OCI-LY1 (cell line): ENCODE measurements around the gene FOXC1.

Experiments used
- H2AFZ ChIP-seq: fragments of 200-600 bp; sonication (generic), shearing (Covaris generic); 2 replicates; pipeline ENCODE4 v1.6.0; 2014; ENCODE audit warnings: antibody characterized with exemption, mild to moderate bottlenecking, low read length
- H3F3A ChIP-seq: fragments of 200-600 bp; sonication (generic), shearing (Covaris generic); 2 replicates; pipeline ENCODE4 v1.6.0; 2014; ENCODE audit warnings: mild to moderate bottlenecking, antibody characterized with exemption, low read length, moderate library complexity; ENCODE audit not compliant: insufficient read depth
- H3K27ac ChIP-seq: fragments of 200-600 bp; sonication (generic); 2 replicates; pipeline ENCODE4 v1.5.1; 2014; ENCODE audit warnings: low read length, mixed run types, mild to moderate bottlenecking, low read depth; ENCODE audit not compliant: poor library complexity, severe bottlenecking
- H3K27me3 ChIP-seq: fragments of 200-600 bp; sonication (generic); 2 replicates; pipeline ENCODE4 v1.6.0; 2014; ENCODE audit warnings: antibody characterized with exemption, mild to moderate bottlenecking, low read length, moderate library complexity; ENCODE audit not compliant: insufficient read depth
- H3K36me3 ChIP-seq: fragments of 200-600 bp; sonication (generic); 2 replicates; pipeline ENCODE4 v1.6.1; 2014; ENCODE audit warnings: mild to moderate bottlenecking, antibody characterized with exemption, low read length, moderate library complexity, mixed read lengths; ENCODE audit not compliant: insufficient read depth
- H3K4me1 ChIP-seq: fragments of 200-600 bp; sonication (generic); 2 replicates; pipeline ENCODE4 v1.5.1; 2014; ENCODE audit warnings: mild to moderate bottlenecking, low read length, moderate library complexity; ENCODE audit not compliant: insufficient read depth, severe bottlenecking
- H3K4me2 ChIP-seq: fragments of 200-600 bp; sonication (generic), shearing (Covaris generic); 2 replicates; pipeline ENCODE4 v1.6.1; 2014; ENCODE audit warnings: low read length
- H3K4me3 ChIP-seq: fragments of 200-600 bp; sonication (generic); 2 replicates; pipeline ENCODE4 v1.5.1; 2014; ENCODE audit warnings: low read length, low read depth, mild to moderate bottlenecking, mixed read lengths; ENCODE audit not compliant: poor library complexity, severe bottlenecking
- H3K79me2 ChIP-seq: fragments of 200-600 bp; shearing (Covaris generic); 2 replicates; pipeline ENCODE4 v1.6.1; 2016; ENCODE audit warnings: mixed run types, low read length, mixed read lengths; ENCODE audit not compliant: insufficient read depth
- H3K9ac ChIP-seq: fragments of 200-600 bp; sonication (generic), shearing (Covaris generic); 2 replicates; pipeline ENCODE4 v1.6.1; 2014; ENCODE audit warnings: mild to moderate bottlenecking, low read length, mixed read lengths
- H3K9me2 ChIP-seq: fragments of 200-600 bp; sonication (generic), shearing (Covaris generic); 2 replicates; pipeline ENCODE4 v1.6.1; 2014; ENCODE audit warnings: low read depth, mild to moderate bottlenecking, low read length, mixed read lengths
- H3K9me3 ChIP-seq: fragments of 200-600 bp; shearing (Covaris generic); 2 replicates; pipeline ENCODE4 v1.6.1; 2014; ENCODE audit warnings: low read length, mixed read lengths
- H4K20me1 ChIP-seq: fragments of 200-600 bp; sonication (generic), shearing (Covaris generic); 2 replicates; pipeline ENCODE4 v1.6.0; 2016; ENCODE audit warnings: mild to moderate bottlenecking, low read length; ENCODE audit not compliant: insufficient read depth
- CTCF ChIP-seq: fragments of 200-600 bp; sonication (generic), shearing (Covaris generic); IDR thresholded peaks from 2 replicates; pipeline ENCODE4 v1.5.1; 2017; ENCODE audit warnings: mild to moderate bottlenecking, antibody characterized with exemption, low read length, moderate library complexity, mixed read lengths
- EZH2 ChIP-seq: fragments of 200-600 bp; sonication (generic), shearing (Covaris generic); IDR thresholded peaks from 2 replicates; pipeline ENCODE4 v1.8.0; 2017; ENCODE audit warnings: borderline replicate concordance, mixed run types, mild to moderate bottlenecking, antibody characterized with exemption, low read length, moderate library complexity, mixed read lengths

FOXC1 gene

GRCh38 chr6:1606780-1607515, 2.8 kb upstream of the FOXC1 start:
- Histone ChIP-seq H3K4me1 (peaks cover 60% of the 10 kb centered on the region), H3K4me3 (peak overlapping the region; percentile 70), H3K27me3 (no peaks in the 10 kb centered on the region), H3K9me2 (no peaks in the 10 kb centered on the region), H3K79me2 (0 out of 2 replicates have a peak, but pooled peaks cover 1% of the 10 kb centered on the region), H3K36me3 (peaks cover 3% of the 10 kb centered on the region), H4K20me1 (no peaks in the 10 kb centered on the region), H2AFZ (no peak overlapping the region; the same call in 1 of the 2 replicates), H3K27ac (peak overlapping the region; percentile 87), H3F3A (no peaks in the 10 kb centered on the region), H3K9ac (peak overlapping the region; percentile 70; the same call in 1 of the 2 replicates), H3K9me3 (peaks cover under 1% of the 10 kb centered on the region; the same call in 1 of the 2 replicates), H3K4me2 (peak overlapping the region; percentile 73)
- no peak for TF ChIP-seq EZH2
- no peak for TF ChIP-seq CTCF

- no peak for TF ChIP-seq EZH2
- no peak for TF ChIP-seq CTCF
- Histone ChIP-seq H3K27me3 (no peaks in the 10 kb centered on the region), H3K27ac (peak overlapping the region; percentile 87), H3K9ac (peak overlapping the region; percentile 70), H3F3A (no peaks in the 10 kb centered on the region), H3K79me2 (peaks cover 9% of the 10 kb centered on the region; the same call in 1 of the 2 replicates), H3K9me3 (peaks cover 4% of the 10 kb centered on the region), H2AFZ (no peak overlapping the region; the same call in 1 of the 2 replicates), H4K20me1 (no peaks in the 10 kb centered on the region), H3K4me1 (peaks cover 66% of the 10 kb centered on the region), H3K4me3 (peak overlapping the region; percentile 70), H3K9me2 (no peaks in the 10 kb centered on the region), H3K4me2 (peak overlapping the region; percentile 73), H3K36me3 (peaks cover 11% of the 10 kb centered on the region)
Measured at GRCh38 chr6:1607516-1608221, 2.0 kb upstream of the FOXC1 start.

GRCh38 chr6:1608222-1609040, 1.3 kb upstream of the FOXC1 start:
- H3K4me1 ChIP-seq, result peaks cover 73% of the 10 kb centered on the region
- no peaks in the 10 kb centered on the region for H4K20me1 ChIP-seq
- H3K27ac ChIP-seq, result peak overlapping the region; percentile 87
- H3K9ac ChIP-seq, result peak overlapping the region; percentile 70
- peaks cover 18% of the 10 kb centered on the region for H3K36me3 ChIP-seq
- H3F3A ChIP-seq, result no peaks in the 10 kb centered on the region
- H3K79me2 ChIP-seq, result peaks cover 16% of the 10 kb centered on the region; the same call in 1 of the 2 replicates
- no peak overlapping the region for H2AFZ ChIP-seq
- no peaks in the 10 kb centered on the region for H3K9me2 ChIP-seq
- peak overlapping the region; percentile 70 for H3K4me3 ChIP-seq
- H3K9me3 ChIP-seq, result peaks cover 4% of the 10 kb centered on the region
- peak overlapping the region; percentile 73 for H3K4me2 ChIP-seq
- TF ChIP-seq EZH2 (no peak), CTCF (no peak)
- H3K27me3 ChIP-seq, result no peaks in the 10 kb centered on the region
